B cell (primary cell): ENCODE measurements around the gene ARHGDIA. TPM values are rescaled to one million over a fixed set of nuclear protein-coding genes. Genes with fewer than 3 reads are reported as not detected.

Experiments
- ATAC-seq: fragments of 200-7000 bp; cut with Tn5 transposase; one replicate; pipeline ENCODE4 v1.10.0; 2021; ENCODE audit warnings: low read depth, mild to moderate bottlenecking, moderate number of reproducible peaks, moderate library complexity
- CTCF ChIA-PET: fragments of 350-600 bp; sonication (Branson Sonifier 250); formaldehyde crosslinking; loops from one replicate; lab custom pipeline; 2021; ENCODE audit warnings: antibody characterized with exemption, inconsistent platforms; lab: Charles Lee
- POLR2A ChIA-PET: fragments of 350-600 bp; sonication (Branson Sonifier 250); formaldehyde crosslinking; loops from one replicate; lab custom pipeline; 2021; ENCODE audit warnings: antibody characterized with exemption; lab: Charles Lee
- DNase-seq: peaks from one replicate; pipeline ENCODE4 v3.0.0; 2013
- H2AFZ ChIP-seq: 2 replicates; pipeline ENCODE4 v1.6.1; 2012; ENCODE audit warnings: mild to moderate bottlenecking, low read depth, low read length; ENCODE audit not compliant: insufficient read depth, poor library complexity, severe bottlenecking
- H3K27ac ChIP-seq, 2 donors: 1 replicate in 1 of 2; 2 replicates in 1 of 2; pipeline ENCODE4 v1.5.1; 2012 to 2013; ENCODE audit warnings: low read length in 2 of 2, mild to moderate bottlenecking in 2 of 2, moderate library complexity in 1 of 2
- H3K27me3 ChIP-seq, 4 experiments: fragments of 200-600 bp in 1 of 4; sonication (generic) in 1 of 4; replicated peaks in 1 of 4; 1 replicate in 2 of 4; 2 replicates in 2 of 4; pipeline versions ENCODE4 v1.6.1 to v1.7.0; 2013 to 2016; ENCODE audit warnings: low read length in 3 of 4, mild to moderate bottlenecking in 2 of 4, mixed read lengths in 1 of 4, moderate library complexity in 1 of 4; ENCODE audit not compliant: insufficient read depth in 4 of 4, control insufficient read depth in 3 of 4; ENCODE audit errors: control extremely low read depth in 1 of 4
- H3K36me3 ChIP-seq, 2 experiments: replicated peaks in 1 of 2; 1 replicate in 1 of 2; 2 replicates in 1 of 2; pipeline versions ENCODE4 v1.6.1 to v1.7.1; 2013; ENCODE audit warnings: low read length in 1 of 2; ENCODE audit not compliant: insufficient read depth in 2 of 2, control insufficient read depth in 1 of 2; ENCODE audit errors: control extremely low read depth in 1 of 2, extremely low read depth in 1 of 2
- H3K4me1 ChIP-seq, 2 donors: fragments of 200-600 bp in 1 of 2; sonication (generic) in 1 of 2; 1 replicate in 1 of 2; 2 replicates in 1 of 2; pipeline versions ENCODE4 v1.5.1 to v1.6.1; 2013 to 2017; ENCODE audit warnings: low read length in 2 of 2; ENCODE audit not compliant: control insufficient read depth in 2 of 2, insufficient read depth in 2 of 2
- H3K4me2 ChIP-seq: replicated peaks from 2 replicates; pipeline ENCODE3; 2012; ENCODE audit warnings: mild to moderate bottlenecking, low read depth, low read length; ENCODE audit not compliant: poor library complexity, severe bottlenecking
- H3K4me3 ChIP-seq, 5 experiments: fragments of 200-600 bp in 1 of 5; sonication (generic) in 1 of 5; 1 replicate in 3 of 5; 2 replicates in 2 of 5; pipeline versions ENCODE4 v1.5.1 to v1.7.0; 2011 to 2016; ENCODE audit warnings: low read length in 4 of 5, mild to moderate bottlenecking in 4 of 5, low read depth in 2 of 5, control low read depth in 1 of 5, moderate library complexity in 1 of 5; ENCODE audit not compliant: insufficient read depth in 1 of 5; ENCODE audit errors: control extremely low read depth in 1 of 5, extremely low read depth in 1 of 5
- H3K79me2 ChIP-seq: fragments of 200-600 bp; sonication (generic); one replicate; pipeline ENCODE4 v1.6.0; 2016; ENCODE audit warnings: low read length; ENCODE audit not compliant: control insufficient read depth, insufficient read depth
- H3K9ac ChIP-seq: fragments of 200-600 bp; sonication (generic); 2 replicates; pipeline ENCODE4 v1.6.1; 2017; ENCODE audit warnings: mild to moderate bottlenecking, low read length, moderate library complexity
- H3K9me3 ChIP-seq, 3 donors: one replicate each; pipeline versions ENCODE4 v1.6.1 to v1.7.1; 2013; ENCODE audit warnings: low read length in 2 of 3; ENCODE audit not compliant: control insufficient read depth in 2 of 3, insufficient read depth in 1 of 3; ENCODE audit errors: control extremely low read depth in 1 of 3
- H4K20me1 ChIP-seq: 2 replicates; pipeline ENCODE4 v1.6.0; 2012; ENCODE audit warnings: mild to moderate bottlenecking, low read length; ENCODE audit not compliant: insufficient read depth, control insufficient read depth, poor library complexity, severe bottlenecking
- H3K27ac Mint-ChIP-seq: one replicate; pipeline ENCODE4 v1.8.0; 2021; ENCODE audit warnings: mixed read lengths
- H3K27me3 Mint-ChIP-seq: one replicate; pipeline ENCODE4 v1.8.0; 2021; ENCODE audit warnings: mixed read lengths
- H3K4me1 Mint-ChIP-seq: one replicate; pipeline ENCODE4 v1.8.0; 2021; ENCODE audit warnings: mixed read lengths
- H3K4me3 Mint-ChIP-seq: one replicate; pipeline ENCODE4 v1.8.0; 2021; ENCODE audit warnings: mixed read lengths
- H3K9me3 Mint-ChIP-seq: one replicate; pipeline ENCODE4 v1.8.0; 2022; ENCODE audit warnings: mixed read lengths; ENCODE audit not compliant: insufficient read depth
- CTCF ChIP-seq: fragments of 200-600 bp; IDR thresholded peaks from one replicate; pipeline ENCODE4 v1.8.0; 2022; ENCODE audit warnings: antibody characterized with exemption, mild to moderate bottlenecking
- EZH2 ChIP-seq: IDR thresholded peaks from 2 replicates; pipeline ENCODE4 v1.6.1; 2012; ENCODE audit warnings: borderline replicate concordance, low read depth, mild to moderate bottlenecking, moderate library complexity, low read length; ENCODE audit not compliant: insufficient read depth, poor library complexity, severe bottlenecking
- WGBS: methylation state at CpG from one replicate; pipeline ENCODE4 v1.1.5; 2013; ENCODE audit warnings: missing lambda C conversion rate; ENCODE audit not compliant: insufficient coverage; 5-methylcytosine and 5-hydroxymethylcytosine counted together
- intact Hi-C: fragments of 100-400 bp; cut with micrococcal nuclease; formaldehyde crosslinking; loops from one replicate; pipeline ENCODE4 v1.10.0; 2022
- polyA plus RNA-seq: library from polyadenylated mRNA; depleted of rRNA; stranded (reverse); fragments of >200 nt; gene quantifications from 2 replicates; pipeline ENCODE4 v1.2.3, GENCODE V29; 2012
- total RNA-seq, 2 donors: library from RNA; stranded (reverse); fragments of 120-200 nt in 1 of 2; gene quantifications; 1 replicate in 1 of 2; 2 replicates in 1 of 2; pipeline versions ENCODE4 v1.2.3 to v1.2.4, GENCODE V29; 2013 to 2022

Gene ARHGDIA
- total and polyA plus RNA-seq, 2 donors (not counting 1 experiment from before 2014, with no cell fraction given), result 262 to 510 TPM

- H3K9ac ChIP-seq, result peak overlapping the region; percentile 55
These were observed 38.5 kb downstream of the ARHGDIA start for GRCh38 chr17:81832608-81833159.

More at GRCh38 chr17:81832608-81833159, 38.5 kb downstream of the ARHGDIA start:
- peak overlapping the region; percentile 62 to 63 for H3K27ac ChIP-seq
- CTCF ChIA-PET, result interaction anchor here (0.9 to 1.6 kb wide), 2 partner anchors 37 to 97 kb away, joined by 3 to 4 read pairs; no protein-coding TSS in a partner anchor
- peaks cover 0 to 3% of the 10 kb centered on the region in 2 experiments for H3K36me3 ChIP-seq
- H3K27me3 ChIP-seq, result no peaks in the 10 kb centered on the region
- Mint-ChIP-seq H3K27ac (peak overlapping the region; percentile 95), H3K4me3 (peak overlapping the region; percentile 97), H3K27me3 (no peaks in the 10 kb centered on the region), H3K9me3 (no peaks in the 10 kb centered on the region), H3K4me1 (peaks cover 25% of the 10 kb centered on the region)
- H3K4me3 ChIP-seq, result peak overlapping the region; percentile 21 to 80 (median 68)
- no peaks in the 10 kb centered on the region for H3K9me3 ChIP-seq
- H3K4me2 ChIP-seq, result peak overlapping the region; percentile 90
- TF ChIP-seq EZH2 (no peak), CTCF (no peak)
- H3K79me2 ChIP-seq, result peaks cover 34% of the 10 kb centered on the region
- ATAC-seq (peak; percentile 5), DNase-seq (no peak)
- under 1% methylated on average over 65 of the region's 65 CpGs for WGBS
- intact Hi-C loops, result loop anchor here (1.0 to 5.0 kb wide), 5 partner anchors 28 to 129 kb away; partner anchors contain the start of genes ALYREF, ANAPC11, ARHGDIA and MAFG
- peaks cover 43% of the 10 kb centered on the region for H4K20me1 ChIP-seq
- POLR2A ChIA-PET, result interaction anchor here (0.6 to 1.8 kb wide), 5 partner anchors 29 to 266 kb away, joined by 3 to 7 read pairs (median 6); partner anchors contain the start of genes MRPL12 and P4HB
- peaks cover 18 to 20% of the 10 kb centered on the region in 2 donors for H3K4me1 ChIP-seq
- peak overlapping the region; percentile 69 for H2AFZ ChIP-seq
